ENCODE results near the gene ASIC4.

The ASIC4 gene

DNA sequence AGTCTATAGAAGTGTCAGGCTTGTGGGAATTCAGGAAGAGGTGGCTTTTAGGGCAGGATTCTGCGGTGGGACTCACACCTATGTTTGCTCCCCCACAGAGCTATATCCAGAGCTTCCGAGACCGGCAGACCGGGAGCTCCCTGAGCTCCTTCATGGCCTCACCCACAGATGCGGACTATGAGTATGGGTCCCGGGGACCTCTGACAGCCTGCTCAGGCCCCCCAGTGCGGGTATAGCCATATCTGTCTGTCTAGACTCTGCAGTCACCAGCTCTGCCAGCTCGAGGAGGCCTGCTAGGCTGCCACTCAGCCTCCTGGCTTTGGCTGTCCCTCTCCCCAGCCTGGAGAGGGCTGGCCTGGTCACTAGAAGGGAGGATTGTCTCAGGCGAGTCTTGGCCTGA, 35.3 kb downstream of the ASIC4 start:
- H3K27me3 Mint-ChIP-seq, result peaks cover 55% of the 10 kb centered on the region
- H3K9me3 Mint-ChIP-seq, result no peaks in the 10 kb centered on the region
- H3K36me3 Mint-ChIP-seq (ENCODE audit: insufficient read depth), result peaks cover 9% of the 10 kb centered on the region
- no peak overlapping the region for H3K4me3 Mint-ChIP-seq
- H3K4me1 Mint-ChIP-seq, result peaks cover 4% of the 10 kb centered on the region
- ATAC-seq (replicated peaks; ENCODE audit: extremely low read depth, poor library complexity, severe bottlenecking) (no peak), DNase-seq (ENCODE audit: low spot score in 2 of 2) (no peak)
- H3K27ac Mint-ChIP-seq (ENCODE audit: low read depth), result no peak overlapping the region

DNA sequence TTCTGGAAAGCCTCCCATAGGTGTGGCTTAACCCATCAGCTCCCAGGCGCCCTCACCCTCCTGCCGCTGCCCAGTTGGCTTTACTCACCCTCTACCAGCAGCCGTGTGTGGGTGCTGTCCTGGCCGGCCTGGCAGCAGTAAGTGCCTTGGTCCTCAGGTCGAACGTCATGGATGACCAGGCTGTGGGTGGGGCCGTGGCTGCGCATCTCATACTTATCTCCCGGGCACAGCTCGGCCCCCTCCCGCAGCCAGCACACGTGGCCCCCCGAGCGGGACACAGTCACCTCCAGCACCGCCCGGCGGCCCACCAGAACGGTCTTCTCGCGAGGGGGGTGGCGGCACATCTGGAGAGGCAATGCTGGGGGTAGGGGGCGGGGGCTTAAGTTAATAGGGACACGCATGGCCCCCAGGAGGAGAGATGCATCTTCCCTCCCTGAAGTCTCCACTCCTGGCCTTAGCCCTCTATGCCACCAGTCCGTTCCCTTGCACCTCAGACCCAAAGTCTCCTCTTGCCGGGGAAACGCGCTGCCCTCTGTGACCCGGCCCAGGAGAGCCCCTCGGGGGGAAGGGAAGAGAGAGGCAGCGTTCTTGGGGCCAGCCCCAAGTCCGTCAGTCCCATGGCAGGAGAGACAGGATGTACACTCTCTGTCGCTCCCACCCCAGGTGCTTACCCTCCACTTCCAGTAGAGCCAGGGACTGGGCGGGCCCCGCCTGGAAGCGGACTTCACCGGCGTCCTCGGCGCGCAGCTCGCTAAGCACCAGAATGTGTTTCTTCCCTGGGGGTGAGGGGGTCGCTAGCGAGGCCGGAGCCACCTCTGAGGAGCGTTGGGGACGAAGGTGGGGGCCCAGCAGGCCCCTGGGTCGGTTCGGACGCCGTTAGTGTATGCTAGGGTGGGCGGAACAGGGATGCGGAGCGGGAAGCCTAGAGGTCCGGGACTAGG, 37.4 kb downstream of the ASIC4 start:
- Mint-ChIP-seq H3K27ac (ENCODE audit: low read depth) (no peak overlapping the region), H3K27me3 (peaks cover 71% of the 10 kb centered on the region), H3K4me1 (no peaks in the 10 kb centered on the region), H3K9me3 (no peaks in the 10 kb centered on the region), H3K36me3 (ENCODE audit: insufficient read depth) (peaks cover 6% of the 10 kb centered on the region), H3K4me3 (peak overlapping the region; percentile 76)
- ATAC-seq (replicated peaks; ENCODE audit: extremely low read depth, poor library complexity, severe bottlenecking) (peak; percentile 4), DNase-seq (ENCODE audit: low spot score in 2 of 2) (no peak)

DNA sequence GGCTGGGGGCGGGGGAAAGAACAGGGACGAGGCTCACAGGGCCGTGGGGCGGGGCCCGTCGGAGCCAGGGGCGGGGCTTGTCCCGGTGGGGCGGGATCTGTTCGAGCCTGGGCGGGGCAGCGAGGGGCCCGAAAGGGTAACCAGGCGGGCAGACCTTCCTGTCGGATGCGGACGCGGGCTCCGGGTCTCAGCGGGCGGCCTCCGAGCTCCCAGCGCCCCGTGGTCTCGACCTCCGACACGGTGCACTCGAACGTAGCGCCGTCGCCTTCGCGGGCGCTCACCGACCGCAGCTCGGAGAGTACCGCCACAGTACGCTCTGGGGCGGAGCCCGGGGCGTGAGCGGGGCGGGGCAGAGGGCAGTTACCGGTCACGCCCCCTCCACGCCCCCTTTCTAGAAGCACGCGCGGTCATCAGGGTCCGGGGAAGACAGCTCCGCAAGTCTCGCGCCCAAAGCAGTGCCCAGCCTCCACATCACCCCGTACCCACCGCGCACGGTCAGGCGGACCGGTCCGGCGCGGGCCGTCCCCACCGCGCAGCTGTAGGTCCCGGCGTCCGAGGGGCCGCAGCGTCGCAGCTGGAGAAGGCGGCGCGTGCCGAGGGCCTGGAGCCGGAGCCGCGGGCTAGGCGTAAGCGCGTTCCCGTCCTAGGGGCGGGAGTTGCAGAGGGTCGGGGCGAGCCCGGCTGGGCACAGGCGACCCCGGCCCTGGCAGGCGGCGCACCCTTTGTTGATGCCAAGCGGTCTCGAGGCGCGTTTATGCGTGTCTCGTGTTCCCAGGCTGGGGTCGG, 38.3 kb downstream of the ASIC4 start:
- peak; percentile 65 to 68 for DNase-seq (ENCODE audit: low spot score in 2 of 2)
- H3K27ac Mint-ChIP-seq (ENCODE audit: low read depth), result no peak overlapping the region
- H3K4me1 Mint-ChIP-seq, result no peaks in the 10 kb centered on the region

DNA sequence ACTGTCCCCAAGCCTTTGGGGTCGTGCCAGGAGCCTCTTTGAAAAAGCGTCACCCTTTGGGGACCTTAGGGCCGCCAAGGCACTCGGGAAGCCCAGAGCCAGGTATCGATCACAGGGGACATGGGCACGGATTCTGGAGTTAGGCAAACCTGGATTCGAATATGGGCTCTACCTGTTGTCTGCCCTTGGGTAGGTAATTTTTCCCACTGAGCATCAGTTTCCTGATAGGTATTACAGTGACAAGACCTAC, 38.8 kb downstream of the ASIC4 start:
- Mint-ChIP-seq H3K36me3 (ENCODE audit: insufficient read depth) (peaks cover 6% of the 10 kb centered on the region), H3K4me3 (no peak overlapping the region), H3K9me3 (no peaks in the 10 kb centered on the region), H3K4me1 (no peaks in the 10 kb centered on the region), H3K27ac (ENCODE audit: low read depth) (no peak overlapping the region), H3K27me3 (peaks cover 69% of the 10 kb centered on the region)
- no peak for ATAC-seq (replicated peaks; ENCODE audit: extremely low read depth, poor library complexity, severe bottlenecking)
- DNase-seq (ENCODE audit: low spot score in 2 of 2), result no peak

More for the DNA sequence above, 38.3 kb downstream of the ASIC4 start:
- Mint-ChIP-seq H3K27me3 (peaks cover 71% of the 10 kb centered on the region), H3K9me3 (no peaks in the 10 kb centered on the region), H3K4me3 (peak overlapping the region; percentile 76), H3K36me3 (ENCODE audit: insufficient read depth) (peaks cover 6% of the 10 kb centered on the region)
- ATAC-seq (replicated peaks; ENCODE audit: extremely low read depth, poor library complexity, severe bottlenecking), result peak; percentile 86

DNA sequence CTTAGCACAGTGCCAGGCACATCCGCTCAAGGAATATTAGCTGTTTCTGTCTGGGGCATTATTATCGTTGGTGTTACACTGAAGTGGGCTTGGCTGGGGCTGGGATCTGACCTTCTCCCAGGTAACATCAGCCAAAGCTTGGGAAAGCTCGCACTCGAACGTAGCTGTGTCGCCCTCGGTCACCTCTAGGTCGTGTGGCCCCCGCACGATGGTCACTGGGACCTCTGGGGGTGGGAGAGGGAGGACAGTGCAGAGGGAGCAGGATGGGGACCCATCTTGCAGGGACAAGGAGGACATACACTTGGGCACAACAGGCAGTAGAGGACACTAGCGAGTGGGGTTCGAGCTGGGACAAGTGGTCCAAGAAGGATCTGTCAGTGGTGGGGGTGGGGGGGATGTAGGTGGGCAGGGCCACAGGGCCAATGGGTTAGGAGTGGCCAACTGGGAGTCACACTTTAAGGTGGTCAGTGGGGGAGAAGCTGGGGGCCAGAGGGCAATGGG, 39.2 kb downstream of the ASIC4 start:
- ATAC-seq (replicated peaks; ENCODE audit: extremely low read depth, poor library complexity, severe bottlenecking) (no peak), DNase-seq (ENCODE audit: low spot score in 2 of 2) (no peak)
- H3K4me3 Mint-ChIP-seq, result no peak overlapping the region
- H3K9me3 Mint-ChIP-seq, result no peaks in the 10 kb centered on the region
- H3K36me3 Mint-ChIP-seq (ENCODE audit: insufficient read depth), result peaks cover 6% of the 10 kb centered on the region
- H3K27me3 Mint-ChIP-seq, result peaks cover 69% of the 10 kb centered on the region
- H3K27ac Mint-ChIP-seq (ENCODE audit: low read depth), result no peak overlapping the region
- no peaks in the 10 kb centered on the region for H3K4me1 Mint-ChIP-seq

DNA sequence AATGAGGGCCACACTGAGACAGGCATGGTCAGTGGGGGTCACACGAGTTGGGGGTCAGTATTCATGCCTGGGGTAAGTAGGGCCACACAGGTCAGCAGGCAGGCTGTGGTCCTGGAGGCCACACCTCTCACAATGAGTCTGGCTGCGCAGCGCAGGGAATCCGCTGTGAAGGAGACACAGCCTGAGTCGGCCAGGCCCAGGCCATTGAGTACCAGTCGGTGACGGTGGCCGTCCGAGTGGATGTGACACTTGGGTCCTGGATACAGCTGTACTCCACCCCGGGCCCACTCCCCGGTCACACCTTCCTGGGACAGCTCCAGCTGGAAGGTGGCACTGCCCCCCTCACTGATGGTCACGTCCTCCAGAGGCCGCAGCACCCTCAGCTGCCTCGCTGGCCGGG, 40.1 kb downstream of the ASIC4 start:
- DNase-seq (ENCODE audit: low spot score in 2 of 2) (no peak), ATAC-seq (replicated peaks; ENCODE audit: extremely low read depth, poor library complexity, severe bottlenecking) (no peak)
- peaks cover 6% of the 10 kb centered on the region for H3K36me3 Mint-ChIP-seq (ENCODE audit: insufficient read depth)
- no peaks in the 10 kb centered on the region for H3K9me3 Mint-ChIP-seq
- no peaks in the 10 kb centered on the region for H3K4me1 Mint-ChIP-seq
- no peak overlapping the region for H3K4me3 Mint-ChIP-seq
- peaks cover 69% of the 10 kb centered on the region for H3K27me3 Mint-ChIP-seq
- no peak overlapping the region for H3K27ac Mint-ChIP-seq (ENCODE audit: low read depth)

DNA sequence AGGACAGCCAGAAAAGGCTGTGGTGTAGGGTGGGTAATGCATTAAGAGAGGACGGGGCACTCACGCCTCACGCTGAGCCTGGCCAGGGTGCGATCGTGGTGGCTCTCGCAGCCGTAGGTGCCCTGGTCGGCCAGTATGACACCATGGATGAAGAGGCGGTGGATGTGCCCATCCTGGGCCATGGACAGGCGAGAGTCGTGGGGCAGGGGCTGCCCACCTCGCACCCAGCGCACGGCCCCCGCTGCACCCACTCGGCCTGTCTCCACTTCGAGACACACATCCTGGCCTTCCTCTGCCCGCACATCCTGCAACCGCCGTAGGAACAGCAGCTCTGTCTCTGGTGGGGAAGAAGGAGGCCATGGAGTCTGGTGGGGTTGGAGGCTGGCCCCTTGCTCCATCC, 41.7 kb downstream of the ASIC4 start:
- H3K4me1 Mint-ChIP-seq, result no peaks in the 10 kb centered on the region
- peaks cover 69% of the 10 kb centered on the region for H3K27me3 Mint-ChIP-seq
- H3K27ac Mint-ChIP-seq (ENCODE audit: low read depth), result no peak overlapping the region
- DNase-seq (ENCODE audit: low spot score in 2 of 2) (no peak), ATAC-seq (replicated peaks; ENCODE audit: extremely low read depth, poor library complexity, severe bottlenecking) (no peak)
- peaks cover 6% of the 10 kb centered on the region for H3K36me3 Mint-ChIP-seq (ENCODE audit: insufficient read depth)
- H3K9me3 Mint-ChIP-seq, result no peaks in the 10 kb centered on the region
- no peak overlapping the region for H3K4me3 Mint-ChIP-seq

DNA sequence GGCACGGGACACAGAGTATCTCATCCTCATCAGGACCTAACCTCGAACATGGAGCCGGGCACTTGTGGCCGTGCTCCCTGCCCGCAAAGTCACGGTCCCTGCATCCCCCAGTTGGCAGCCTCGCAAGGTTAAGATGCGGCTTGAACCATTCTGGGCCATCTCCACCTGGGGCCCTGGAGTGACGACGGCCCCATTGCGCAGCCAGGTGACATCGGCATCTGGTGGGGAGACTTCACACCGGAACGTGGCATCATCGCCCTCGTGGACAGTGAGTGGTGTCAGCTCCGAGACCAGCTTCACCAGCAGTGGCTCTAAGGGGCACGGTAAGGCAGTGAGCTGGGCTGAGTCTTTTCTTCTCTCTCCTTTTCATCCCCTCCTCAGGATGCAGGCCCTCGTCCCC, 42.1 kb downstream of the ASIC4 start:
- H3K4me3 Mint-ChIP-seq, result no peak overlapping the region
- peaks cover 5% of the 10 kb centered on the region for H3K36me3 Mint-ChIP-seq (ENCODE audit: insufficient read depth)
- DNase-seq (ENCODE audit: low spot score in 2 of 2) (no peak), ATAC-seq (replicated peaks; ENCODE audit: extremely low read depth, poor library complexity, severe bottlenecking) (no peak)
- peaks cover 69% of the 10 kb centered on the region for H3K27me3 Mint-ChIP-seq
- no peaks in the 10 kb centered on the region for H3K4me1 Mint-ChIP-seq
- no peaks in the 10 kb centered on the region for H3K9me3 Mint-ChIP-seq
- H3K27ac Mint-ChIP-seq (ENCODE audit: low read depth), result no peak overlapping the region

DNA sequence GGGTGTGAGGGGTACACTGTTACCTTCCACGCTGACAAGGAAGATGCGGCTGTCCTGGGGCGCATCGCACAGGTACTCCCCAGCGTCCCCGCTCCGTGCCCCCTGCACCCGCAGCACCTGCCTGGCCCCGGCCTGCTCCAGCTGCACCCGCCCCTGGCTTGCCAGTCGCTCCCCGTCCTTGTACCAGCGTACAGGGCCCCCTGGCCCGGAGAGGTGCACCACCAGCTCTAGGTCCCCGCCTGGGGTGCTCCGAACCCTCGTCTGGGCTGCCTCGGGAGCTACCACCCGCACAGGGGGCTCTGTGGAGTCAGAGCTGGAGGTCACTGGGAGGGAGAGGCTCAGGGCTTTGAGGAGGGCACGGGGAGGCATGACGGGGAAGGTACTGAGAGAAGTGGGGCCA, 43.0 kb downstream of the ASIC4 start:
- Mint-ChIP-seq H3K9me3 (no peaks in the 10 kb centered on the region), H3K27ac (ENCODE audit: low read depth) (no peak overlapping the region), H3K27me3 (peaks cover 69% of the 10 kb centered on the region), H3K4me1 (no peaks in the 10 kb centered on the region), H3K36me3 (ENCODE audit: insufficient read depth) (no peaks in the 10 kb centered on the region), H3K4me3 (no peak overlapping the region)
- ATAC-seq (replicated peaks; ENCODE audit: extremely low read depth, poor library complexity, severe bottlenecking) (no peak), DNase-seq (ENCODE audit: low spot score in 2 of 2) (no peak)

DNA sequence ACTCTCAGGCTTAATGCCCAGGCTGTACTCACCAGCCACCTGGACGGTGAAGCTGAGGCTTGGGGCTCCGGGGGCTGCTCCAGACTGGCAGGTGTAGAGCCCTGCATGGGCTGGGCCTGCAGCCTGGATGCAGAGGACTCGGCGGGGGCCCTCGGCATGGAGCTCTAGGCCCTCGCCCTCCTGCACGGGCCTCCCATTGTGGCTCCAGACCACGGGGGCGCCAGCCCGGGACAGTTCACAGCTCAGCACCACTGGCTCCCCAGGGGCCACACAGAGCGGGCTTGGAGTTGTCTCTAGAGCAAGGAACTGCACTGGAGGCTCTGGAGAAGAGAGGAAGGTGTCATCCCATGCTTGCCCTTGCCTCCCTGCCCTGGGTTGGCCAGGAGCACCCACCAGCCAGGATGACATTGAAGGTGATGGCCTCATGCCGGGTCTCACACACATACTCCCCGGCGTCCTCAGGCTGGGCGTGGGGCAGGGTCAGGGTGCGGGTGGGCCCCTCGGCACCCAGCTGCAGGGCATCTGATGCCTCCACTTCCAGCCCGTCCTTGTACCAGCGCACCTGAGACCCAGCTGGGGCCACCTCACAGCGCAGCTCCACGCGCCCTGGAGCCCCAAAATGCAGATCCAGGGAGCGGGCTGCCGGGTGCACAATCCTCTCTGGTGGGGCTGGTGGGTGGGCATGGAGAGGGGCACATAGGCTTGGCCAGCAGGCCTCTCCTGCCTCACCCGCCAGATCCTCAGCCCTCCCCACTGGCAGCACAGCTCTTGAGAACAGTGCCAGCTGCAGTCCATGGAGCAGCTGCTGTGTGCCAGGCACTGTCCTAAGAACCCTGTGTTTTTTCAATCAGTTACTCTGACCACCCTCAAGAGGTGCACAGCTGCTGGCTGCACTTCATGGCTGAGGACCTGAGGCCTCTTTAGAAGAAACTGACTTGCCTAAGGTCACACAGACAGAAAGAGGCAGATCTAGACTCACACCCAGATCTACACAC, 43.8 kb downstream of the ASIC4 start:
- peaks cover 76% of the 10 kb centered on the region for H3K27me3 Mint-ChIP-seq
- no peak overlapping the region for H3K27ac Mint-ChIP-seq (ENCODE audit: low read depth)
- H3K9me3 Mint-ChIP-seq, result no peaks in the 10 kb centered on the region
- H3K36me3 Mint-ChIP-seq (ENCODE audit: insufficient read depth), result no peaks in the 10 kb centered on the region
- ATAC-seq (replicated peaks; ENCODE audit: extremely low read depth, poor library complexity, severe bottlenecking), result no peak
- no peak for DNase-seq (ENCODE audit: low spot score in 2 of 2)
- H3K4me1 Mint-ChIP-seq, result no peaks in the 10 kb centered on the region
- no peak overlapping the region for H3K4me3 Mint-ChIP-seq

DNA sequence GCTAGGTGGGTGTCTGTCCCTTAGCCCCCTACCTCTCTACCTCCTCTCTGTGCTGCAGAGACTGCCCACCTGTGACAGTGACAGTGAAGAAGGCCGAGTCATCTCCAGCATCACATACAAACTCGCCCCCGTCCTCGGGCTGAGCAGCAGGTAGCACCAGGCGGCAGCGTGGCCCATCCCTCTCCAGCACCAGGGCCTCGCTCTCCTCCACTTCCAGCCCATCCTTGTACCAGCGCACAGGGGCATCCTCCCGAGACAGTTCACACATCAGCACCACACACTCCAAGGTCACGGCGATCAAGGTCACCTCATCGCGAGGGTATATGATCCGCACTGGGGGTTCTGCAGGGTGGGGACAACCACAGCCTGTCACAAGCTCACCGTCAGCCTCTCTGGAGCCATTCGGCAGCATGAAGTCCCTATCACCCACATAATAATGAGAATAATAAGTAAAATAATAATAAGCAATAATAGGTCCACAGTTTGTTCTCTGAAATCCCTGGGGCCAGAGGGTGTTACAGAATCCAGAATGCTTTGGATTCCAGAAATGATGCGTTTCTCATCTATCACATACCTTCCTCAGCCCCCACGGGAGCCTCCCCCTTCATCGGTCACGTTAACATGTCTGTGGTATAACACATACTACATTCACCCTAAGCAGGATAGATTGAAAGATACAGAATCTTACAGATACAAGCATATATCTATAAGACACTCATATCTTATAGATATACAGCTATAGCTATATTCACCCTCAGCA, 45.1 kb downstream of the ASIC4 start:
- no peak for ATAC-seq (replicated peaks; ENCODE audit: extremely low read depth, poor library complexity, severe bottlenecking)
- H3K36me3 Mint-ChIP-seq (ENCODE audit: insufficient read depth), result peaks cover 3% of the 10 kb centered on the region
- H3K27ac Mint-ChIP-seq (ENCODE audit: low read depth), result no peak overlapping the region
- H3K4me3 Mint-ChIP-seq, result no peak overlapping the region
- no peaks in the 10 kb centered on the region for H3K9me3 Mint-ChIP-seq
- H3K27me3 Mint-ChIP-seq, result peaks cover 76% of the 10 kb centered on the region
- DNase-seq (ENCODE audit: low spot score in 2 of 2), result no peak
- no peaks in the 10 kb centered on the region for H3K4me1 Mint-ChIP-seq
